K562 (cell line): ENCODE measurements around the gene SPATC1L. TPM values are rescaled to one million over a fixed set of nuclear protein-coding genes. Genes with fewer than 3 reads are reported as not detected.

Experiments
- FOXA3 ChIP-seq, 2 experiments: fragments of 450-650 bp in 1 of 2; sonication (generic) in 1 of 2; formaldehyde crosslinking; IDR thresholded peaks in 1 of 2; conservative IDR thresholded peaks in 1 of 2; 2 replicates each; pipeline versions ENCODE4 v1.4.0 to v1.8.0; 2020 to 2022; ENCODE audit warnings: mild to moderate bottlenecking in 2 of 2, missing genetic modification reagents in 1 of 2
- HNRNPLL ChIP-seq: fragments of 200-400 bp; formaldehyde crosslinking; IDR thresholded peaks from 2 replicates; pipeline ENCODE4 v1.6.1; 2017; ENCODE audit warnings: low read length, low read depth, mild to moderate bottlenecking; ENCODE audit not compliant: poor library complexity, severe bottlenecking
- MAFG ChIP-seq: fragments of 450-650 bp; conservative IDR thresholded peaks from 2 replicates; pipeline ENCODE4 v1.6.1; 2016; ENCODE audit warnings: missing genetic modification characterization, missing compliant biosample characterization
- MCM5 ChIP-seq: fragments of 450-650 bp; IDR thresholded peaks from 2 replicates; pipeline ENCODE4 v1.6.1; 2016; ENCODE audit warnings: low read depth
- MIER1 ChIP-seq: fragments of 450-650 bp; IDR thresholded peaks from 2 replicates; pipeline ENCODE4 v1.6.1; 2016; ENCODE audit warnings: antibody characterized with exemption, mild to moderate bottlenecking, low read depth
- TCFL5 ChIP-seq: fragments of 250-450 bp; sonication (Bioruptor Pico); conservative IDR thresholded peaks from 2 replicates; pipeline ENCODE4 v1.6.1; 2021; ENCODE audit warnings: mild to moderate bottlenecking, moderate library complexity, matching md5 sums
- TOE1 ChIP-seq, 2 experiments: fragments of 450-650 bp in 1 of 2; sonication (generic) in 1 of 2; formaldehyde crosslinking in 1 of 2; IDR thresholded peaks; 2 replicates each; pipeline versions ENCODE4 v1.7.1 to v1.8.0; 2016 to 2022; ENCODE audit warnings: borderline replicate concordance in 2 of 2, mild to moderate bottlenecking in 2 of 2, antibody characterized with exemption in 1 of 2, inconsistent platforms in 1 of 2, low read depth in 1 of 2, missing genetic modification reagents in 1 of 2, moderate library complexity in 1 of 2
- ZNF436 ChIP-seq: fragments of 250-450, 450-650 bp; sonication (Bioruptor Pico); formaldehyde crosslinking; IDR thresholded peaks from 2 replicates; pipeline ENCODE4 v1.7.0; 2020; ENCODE audit warnings: mild to moderate bottlenecking
- polyA plus RNA-seq, 8 experiments: library from polyadenylated mRNA; depleted of rRNA in 4 of 8; stranded (reverse) in 5 of 8; unstranded in 3 of 8; fragments of >200 nt; fragmentation: Nextera tagmentation in 2 of 8; fragmentation: Illumina TruSeq in 1 of 8; extraction: Ambion mirVana in 2 of 8; extraction: Trizol in 1 of 8; gene quantifications; 2 replicates each; pipeline versions ENCODE4 v1.2.1 to v1.2.3, GENCODE V29; 2011 to 2014; ENCODE audit warnings: inconsistent platforms in 1 of 8, missing spikeins in 1 of 8
- total RNA-seq, 7 experiments: library from RNA; depleted of rRNA in 6 of 7; stranded (reverse); fragments of >200 nt in 6 of 7; fragmentation: Illumina TruSeq in 2 of 7; extraction: Trizol in 2 of 7; gene quantifications; 2 replicates each; pipeline versions ENCODE4 v1.2.1 to v1.2.3, GENCODE V29; 2011 to 2021; ENCODE audit warnings: low replicate concordance in 1 of 7
- TF ChIP-seq, protein P1 (sequence below): sonication (generic); formaldehyde crosslinking; IDR thresholded peaks from 2 replicates; pipeline ENCODE4 v1.8.0; 2023; ENCODE audit warnings: mild to moderate bottlenecking, missing genetic modification reagents
- TF ChIP-seq, protein P2 (sequence below): IDR thresholded peaks from 3 replicates; pipeline ENCODE4 v1.6.1; 2011; ENCODE audit warnings: borderline replicate concordance, mild to moderate bottlenecking, moderate library complexity; ENCODE audit not compliant: insufficient read length; ENCODE audit errors: extremely low read depth
- TF ChIP-seq, protein P3 (sequence below): fragments of 250-450 bp; sonication (Bioruptor Pico); IDR thresholded peaks from 2 replicates; pipeline ENCODE4 v1.6.1; 2021; ENCODE audit warnings: mild to moderate bottlenecking
- TF ChIP-seq, protein P4 (sequence below): sonication (generic); formaldehyde crosslinking; IDR thresholded peaks from 2 replicates; pipeline ENCODE4 v1.8.1; 2023; ENCODE audit warnings: missing genetic modification reagents, mild to moderate bottlenecking, borderline replicate concordance

Gene SPATC1L
- total and polyA plus RNA-seq, 9 of the 15 experiments (the other 6 are each of a cell fraction or from before 2014, with no cell fraction given) = 0.14 to 121 (median 34.0) TPM; not detected in 1

DNA sequence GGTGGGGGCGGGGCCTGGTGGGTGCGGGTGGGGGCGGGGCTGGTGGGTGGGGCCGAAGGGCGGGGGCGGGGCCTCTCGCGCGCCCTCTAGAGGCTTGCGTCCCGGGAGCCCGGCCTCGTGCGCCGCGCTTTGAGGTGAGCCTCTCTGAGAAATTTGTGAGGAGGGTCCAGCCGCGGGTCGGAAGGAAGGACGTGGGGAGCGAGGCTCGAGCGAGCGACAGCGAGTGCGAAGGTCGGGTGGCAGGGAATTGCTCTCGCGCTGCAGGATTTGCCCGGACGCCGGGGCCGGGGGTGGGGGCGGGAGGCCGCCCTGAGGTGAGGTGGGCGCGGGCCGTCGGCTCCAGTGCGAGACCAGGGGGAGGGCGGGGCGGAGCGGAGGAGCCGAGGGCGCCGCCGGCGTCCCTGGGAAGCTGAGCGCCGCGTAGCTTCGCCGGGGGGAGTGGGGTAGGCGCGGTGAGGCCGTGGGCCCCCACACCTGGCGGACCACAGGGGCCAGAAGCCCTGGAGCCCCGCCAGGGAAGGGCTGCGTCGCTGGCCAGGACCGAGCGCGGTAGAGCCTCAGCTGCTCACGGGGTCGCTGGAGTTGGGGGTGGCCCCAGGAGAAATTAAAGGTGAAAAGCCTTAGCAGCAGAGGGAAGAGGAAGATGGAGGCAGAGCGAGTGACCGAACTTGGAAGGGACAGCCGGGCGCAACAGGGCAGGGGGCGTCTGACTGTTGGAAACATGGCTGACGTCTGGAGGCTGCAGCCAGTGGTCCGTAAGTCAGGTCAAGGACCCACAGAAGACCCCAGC is 45.1 kb upstream of the SPATC1L start (continued):
- TF ChIP-seq MCM5 = no peak
- TF ChIP-seq, protein P1, sequence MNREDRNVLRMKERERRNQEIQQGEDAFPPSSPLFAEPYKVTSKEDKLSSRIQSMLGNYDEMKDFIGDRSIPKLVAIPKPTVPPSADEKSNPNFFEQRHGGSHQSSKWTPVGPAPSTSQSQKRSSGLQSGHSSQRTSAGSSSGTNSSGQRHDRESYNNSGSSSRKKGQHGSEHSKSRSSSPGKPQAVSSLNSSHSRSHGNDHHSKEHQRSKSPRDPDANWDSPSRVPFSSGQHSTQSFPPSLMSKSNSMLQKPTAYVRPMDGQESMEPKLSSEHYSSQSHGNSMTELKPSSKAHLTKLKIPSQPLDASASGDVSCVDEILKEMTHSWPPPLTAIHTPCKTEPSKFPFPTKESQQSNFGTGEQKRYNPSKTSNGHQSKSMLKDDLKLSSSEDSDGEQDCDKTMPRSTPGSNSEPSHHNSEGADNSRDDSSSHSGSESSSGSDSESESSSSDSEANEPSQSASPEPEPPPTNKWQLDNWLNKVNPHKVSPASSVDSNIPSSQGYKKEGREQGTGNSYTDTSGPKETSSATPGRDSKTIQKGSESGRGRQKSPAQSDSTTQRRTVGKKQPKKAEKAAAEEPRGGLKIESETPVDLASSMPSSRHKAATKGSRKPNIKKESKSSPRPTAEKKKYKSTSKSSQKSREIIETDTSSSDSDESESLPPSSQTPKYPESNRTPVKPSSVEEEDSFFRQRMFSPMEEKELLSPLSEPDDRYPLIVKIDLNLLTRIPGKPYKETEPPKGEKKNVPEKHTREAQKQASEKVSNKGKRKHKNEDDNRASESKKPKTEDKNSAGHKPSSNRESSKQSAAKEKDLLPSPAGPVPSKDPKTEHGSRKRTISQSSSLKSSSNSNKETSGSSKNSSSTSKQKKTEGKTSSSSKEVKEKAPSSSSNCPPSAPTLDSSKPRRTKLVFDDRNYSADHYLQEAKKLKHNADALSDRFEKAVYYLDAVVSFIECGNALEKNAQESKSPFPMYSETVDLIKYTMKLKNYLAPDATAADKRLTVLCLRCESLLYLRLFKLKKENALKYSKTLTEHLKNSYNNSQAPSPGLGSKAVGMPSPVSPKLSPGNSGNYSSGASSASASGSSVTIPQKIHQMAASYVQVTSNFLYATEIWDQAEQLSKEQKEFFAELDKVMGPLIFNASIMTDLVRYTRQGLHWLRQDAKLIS (CRISPR knock-in tag) = peak; percentile 75; the same call in 1 of the 2 replicates
- TF ChIP-seq MIER1 = no peak
- peak; percentile 24; the same call in 1 of the 2 replicates for TF ChIP-seq TOE1 (IDR thresholded peaks at IDR 0.05; ENCODE audit: borderline replicate concordance)
- no peak for TF ChIP-seq TOE1 (CRISPR knock-in tag; IDR thresholded peaks at IDR 0.05; ENCODE audit: borderline replicate concordance, low read depth)
- no peak for TF ChIP-seq MAFG (tag)
- TF ChIP-seq, protein P2, sequence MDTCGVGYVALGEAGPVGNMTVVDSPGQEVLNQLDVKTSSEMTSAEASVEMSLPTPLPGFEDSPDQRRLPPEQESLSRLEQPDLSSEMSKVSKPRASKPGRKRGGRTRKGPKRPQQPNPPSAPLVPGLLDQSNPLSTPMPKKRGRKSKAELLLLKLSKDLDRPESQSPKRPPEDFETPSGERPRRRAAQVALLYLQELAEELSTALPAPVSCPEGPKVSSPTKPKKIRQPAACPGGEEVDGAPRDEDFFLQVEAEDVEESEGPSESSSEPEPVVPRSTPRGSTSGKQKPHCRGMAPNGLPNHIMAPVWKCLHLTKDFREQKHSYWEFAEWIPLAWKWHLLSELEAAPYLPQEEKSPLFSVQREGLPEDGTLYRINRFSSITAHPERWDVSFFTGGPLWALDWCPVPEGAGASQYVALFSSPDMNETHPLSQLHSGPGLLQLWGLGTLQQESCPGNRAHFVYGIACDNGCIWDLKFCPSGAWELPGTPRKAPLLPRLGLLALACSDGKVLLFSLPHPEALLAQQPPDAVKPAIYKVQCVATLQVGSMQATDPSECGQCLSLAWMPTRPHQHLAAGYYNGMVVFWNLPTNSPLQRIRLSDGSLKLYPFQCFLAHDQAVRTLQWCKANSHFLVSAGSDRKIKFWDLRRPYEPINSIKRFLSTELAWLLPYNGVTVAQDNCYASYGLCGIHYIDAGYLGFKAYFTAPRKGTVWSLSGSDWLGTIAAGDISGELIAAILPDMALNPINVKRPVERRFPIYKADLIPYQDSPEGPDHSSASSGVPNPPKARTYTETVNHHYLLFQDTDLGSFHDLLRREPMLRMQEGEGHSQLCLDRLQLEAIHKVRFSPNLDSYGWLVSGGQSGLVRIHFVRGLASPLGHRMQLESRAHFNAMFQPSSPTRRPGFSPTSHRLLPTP = no peak
- TF ChIP-seq, protein P3, sequence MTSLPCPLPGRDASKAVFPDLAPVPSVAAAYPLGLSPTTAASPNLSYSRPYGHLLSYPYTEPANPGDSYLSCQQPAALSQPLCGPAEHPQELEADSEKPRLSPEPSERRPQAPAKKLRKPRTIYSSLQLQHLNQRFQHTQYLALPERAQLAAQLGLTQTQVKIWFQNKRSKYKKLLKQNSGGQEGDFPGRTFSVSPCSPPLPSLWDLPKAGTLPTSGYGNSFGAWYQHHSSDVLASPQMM (CRISPR knock-in tag) = no peak
- no peak for TF ChIP-seq TCFL5 (CRISPR knock-in tag)
- no peak for TF ChIP-seq ZNF436
- TF ChIP-seq HNRNPLL = no peak
- TF ChIP-seq, protein P4, sequence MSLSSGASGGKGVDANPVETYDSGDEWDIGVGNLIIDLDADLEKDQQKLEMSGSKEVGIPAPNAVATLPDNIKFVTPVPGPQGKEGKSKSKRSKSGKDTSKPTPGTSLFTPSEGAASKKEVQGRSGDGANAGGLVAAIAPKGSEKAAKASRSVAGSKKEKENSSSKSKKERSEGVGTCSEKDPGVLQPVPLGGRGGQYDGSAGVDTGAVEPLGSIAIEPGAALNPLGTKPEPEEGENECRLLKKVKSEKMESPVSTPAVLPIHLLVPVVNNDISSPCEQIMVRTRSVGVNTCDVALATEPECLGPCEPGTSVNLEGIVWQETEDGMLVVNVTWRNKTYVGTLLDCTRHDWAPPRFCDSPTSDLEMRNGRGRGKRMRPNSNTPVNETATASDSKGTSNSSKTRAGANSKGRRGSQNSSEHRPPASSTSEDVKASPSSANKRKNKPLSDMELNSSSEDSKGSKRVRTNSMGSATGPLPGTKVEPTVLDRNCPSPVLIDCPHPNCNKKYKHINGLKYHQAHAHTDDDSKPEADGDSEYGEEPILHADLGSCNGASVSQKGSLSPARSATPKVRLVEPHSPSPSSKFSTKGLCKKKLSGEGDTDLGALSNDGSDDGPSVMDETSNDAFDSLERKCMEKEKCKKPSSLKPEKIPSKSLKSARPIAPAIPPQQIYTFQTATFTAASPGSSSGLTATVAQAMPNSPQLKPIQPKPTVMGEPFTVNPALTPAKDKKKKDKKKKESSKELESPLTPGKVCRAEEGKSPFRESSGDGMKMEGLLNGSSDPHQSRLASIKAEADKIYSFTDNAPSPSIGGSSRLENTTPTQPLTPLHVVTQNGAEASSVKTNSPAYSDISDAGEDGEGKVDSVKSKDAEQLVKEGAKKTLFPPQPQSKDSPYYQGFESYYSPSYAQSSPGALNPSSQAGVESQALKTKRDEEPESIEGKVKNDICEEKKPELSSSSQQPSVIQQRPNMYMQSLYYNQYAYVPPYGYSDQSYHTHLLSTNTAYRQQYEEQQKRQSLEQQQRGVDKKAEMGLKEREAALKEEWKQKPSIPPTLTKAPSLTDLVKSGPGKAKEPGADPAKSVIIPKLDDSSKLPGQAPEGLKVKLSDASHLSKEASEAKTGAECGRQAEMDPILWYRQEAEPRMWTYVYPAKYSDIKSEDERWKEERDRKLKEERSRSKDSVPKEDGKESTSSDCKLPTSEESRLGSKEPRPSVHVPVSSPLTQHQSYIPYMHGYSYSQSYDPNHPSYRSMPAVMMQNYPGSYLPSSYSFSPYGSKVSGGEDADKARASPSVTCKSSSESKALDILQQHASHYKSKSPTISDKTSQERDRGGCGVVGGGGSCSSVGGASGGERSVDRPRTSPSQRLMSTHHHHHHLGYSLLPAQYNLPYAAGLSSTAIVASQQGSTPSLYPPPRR (CRISPR knock-in tag) = no peak
- no peak for TF ChIP-seq FOXA3 (CRISPR knock-in tag; conservative IDR thresholded peaks at IDR 0.05 in 1 of 2, IDR thresholded peaks at IDR 0.05 in 1 of 2)
